ENCODE data around the gene C5orf15.

The C5orf15 gene

DNA sequence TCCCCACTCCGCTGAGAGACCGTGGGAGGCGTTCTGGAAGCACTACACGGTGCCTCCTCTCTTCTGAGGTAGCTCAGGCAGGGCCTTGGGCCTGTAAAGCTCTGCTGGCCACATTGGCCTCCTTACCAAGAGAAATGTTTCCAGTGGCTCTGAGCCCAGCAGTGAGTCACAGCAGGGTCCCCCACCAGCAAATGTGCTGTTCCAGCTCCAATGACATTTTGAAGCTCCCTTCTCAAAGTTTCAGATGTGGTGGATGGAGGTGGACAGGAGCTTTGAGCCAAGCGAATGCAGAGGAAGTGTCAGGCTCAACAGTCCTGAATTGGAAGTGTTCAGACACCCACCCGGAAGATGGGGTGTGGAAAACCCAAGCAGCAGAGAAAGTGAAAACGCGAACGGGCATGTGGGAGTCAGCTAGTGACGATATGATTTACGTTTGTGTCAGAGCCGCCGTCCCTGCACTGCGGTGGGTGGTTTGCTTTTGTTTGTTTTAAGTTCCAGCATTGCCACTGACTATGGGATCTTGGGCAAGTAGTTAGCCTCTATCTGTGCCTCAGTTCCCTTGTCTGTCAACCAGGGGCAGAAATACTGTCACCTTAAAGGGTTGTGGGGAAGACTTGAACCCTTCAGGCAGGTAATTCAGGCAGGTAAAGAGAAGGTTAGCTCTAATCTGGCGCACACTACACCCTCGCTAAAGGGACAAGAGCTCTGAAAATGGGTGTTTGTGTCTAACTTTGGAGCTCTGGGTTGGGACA, 38.2 kb downstream of the C5orf15 start:
- TF ChIP-seq, protein P1, sequence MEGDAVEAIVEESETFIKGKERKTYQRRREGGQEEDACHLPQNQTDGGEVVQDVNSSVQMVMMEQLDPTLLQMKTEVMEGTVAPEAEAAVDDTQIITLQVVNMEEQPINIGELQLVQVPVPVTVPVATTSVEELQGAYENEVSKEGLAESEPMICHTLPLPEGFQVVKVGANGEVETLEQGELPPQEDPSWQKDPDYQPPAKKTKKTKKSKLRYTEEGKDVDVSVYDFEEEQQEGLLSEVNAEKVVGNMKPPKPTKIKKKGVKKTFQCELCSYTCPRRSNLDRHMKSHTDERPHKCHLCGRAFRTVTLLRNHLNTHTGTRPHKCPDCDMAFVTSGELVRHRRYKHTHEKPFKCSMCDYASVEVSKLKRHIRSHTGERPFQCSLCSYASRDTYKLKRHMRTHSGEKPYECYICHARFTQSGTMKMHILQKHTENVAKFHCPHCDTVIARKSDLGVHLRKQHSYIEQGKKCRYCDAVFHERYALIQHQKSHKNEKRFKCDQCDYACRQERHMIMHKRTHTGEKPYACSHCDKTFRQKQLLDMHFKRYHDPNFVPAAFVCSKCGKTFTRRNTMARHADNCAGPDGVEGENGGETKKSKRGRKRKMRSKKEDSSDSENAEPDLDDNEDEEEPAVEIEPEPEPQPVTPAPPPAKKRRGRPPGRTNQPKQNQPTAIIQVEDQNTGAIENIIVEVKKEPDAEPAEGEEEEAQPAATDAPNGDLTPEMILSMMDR (conservative IDR thresholded peaks at IDR 0.05), result no peak
- TF ChIP-seq ZFX (IDR thresholded peaks at IDR 0.05), result no peak
- H3K27ac ChIP-seq, result no peak overlapping the region

DNA sequence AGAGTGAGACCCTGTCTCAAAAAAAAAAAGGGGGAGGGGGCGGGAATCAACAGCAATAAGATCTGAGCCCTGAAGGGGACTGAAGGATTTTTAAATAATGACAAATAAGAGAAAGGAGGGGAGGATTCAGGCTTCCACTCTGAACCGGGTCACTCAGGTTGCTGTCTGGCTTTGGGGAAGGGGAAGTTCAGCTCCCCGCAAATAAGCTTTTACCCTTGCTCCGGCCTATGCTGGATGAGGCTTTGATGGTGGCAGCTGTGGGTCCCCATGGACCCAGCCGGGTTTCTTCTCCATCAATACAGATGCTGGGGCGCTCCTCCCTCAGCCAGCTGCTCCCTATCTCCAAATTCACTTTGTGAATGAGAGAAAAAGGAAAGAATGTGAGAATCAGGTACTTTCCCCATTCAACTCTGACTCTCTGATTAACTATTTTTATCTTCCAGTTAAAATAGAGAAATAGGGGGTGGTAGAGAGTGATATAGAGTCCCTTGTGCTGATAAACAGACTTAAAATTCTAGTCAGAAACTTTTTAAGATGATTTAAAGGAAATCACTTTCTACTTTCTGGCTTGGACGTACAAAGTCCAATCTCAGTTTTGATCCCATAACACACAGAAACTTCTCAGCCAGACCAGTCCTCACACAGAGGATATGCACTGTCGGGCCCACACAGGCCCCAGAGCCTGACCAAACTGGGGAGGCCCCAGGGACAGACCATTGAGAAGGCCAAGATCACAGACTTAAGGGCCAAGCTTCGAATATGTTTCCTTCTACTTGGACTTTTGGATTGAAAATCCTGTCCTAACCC, 39.6 kb downstream of the C5orf15 start:
- TF ChIP-seq ZFX (IDR thresholded peaks at IDR 0.05), result no peak
- TF ChIP-seq, protein P1 (conservative IDR thresholded peaks at IDR 0.05), result no peak
- H3K27ac ChIP-seq, result no peak overlapping the region

GRCh38 chr5:133927300-133928180, 40.9 kb downstream of the C5orf15 start:
- no peak overlapping the region for H3K27ac ChIP-seq
- no peak for TF ChIP-seq ZFX (IDR thresholded peaks at IDR 0.05)
- TF ChIP-seq, protein P1 (conservative IDR thresholded peaks at IDR 0.05), result no peak

DNA sequence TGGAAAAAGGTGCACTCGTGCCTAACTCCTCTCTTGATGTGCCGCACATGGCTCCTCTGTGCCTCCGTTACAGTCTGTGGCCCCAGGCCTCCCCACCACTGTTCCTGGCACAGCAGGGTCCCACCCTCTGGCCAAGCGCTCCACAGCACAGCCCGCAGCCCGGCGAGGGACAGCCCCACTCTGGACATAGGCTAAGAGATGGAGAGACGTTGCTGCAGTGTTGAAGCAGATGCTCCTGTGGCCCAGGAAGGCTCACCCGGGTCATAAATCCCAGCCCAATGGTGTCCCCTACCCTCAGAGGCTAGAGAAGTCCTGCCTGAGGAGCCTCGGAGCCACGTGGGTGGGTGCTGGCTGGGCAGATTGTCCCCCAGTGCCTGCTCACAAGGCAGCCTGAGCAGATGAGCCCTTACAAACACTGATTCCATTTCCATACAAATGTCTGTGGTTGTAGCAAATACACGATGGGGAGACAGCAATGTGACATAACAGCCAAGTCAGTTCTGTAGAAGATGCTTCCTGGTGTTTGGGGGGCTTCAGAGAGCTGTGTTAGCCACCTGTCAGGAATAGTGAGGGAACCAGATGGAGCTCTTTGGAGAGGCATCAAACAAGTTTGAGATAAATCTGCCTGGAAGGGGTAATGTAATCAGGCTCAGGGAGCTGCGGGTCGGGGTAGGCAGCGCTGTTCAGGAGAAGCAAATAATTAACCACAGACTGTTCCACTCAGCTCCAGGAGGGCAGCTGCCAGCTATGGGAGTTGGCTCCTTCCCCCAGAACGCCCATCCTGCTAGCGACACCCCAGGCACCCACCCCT, 41.7 kb downstream of the C5orf15 start:
- TF ChIP-seq, protein P1 (conservative IDR thresholded peaks at IDR 0.05), result no peak
- no peak for TF ChIP-seq ZFX (IDR thresholded peaks at IDR 0.05)
- no peak overlapping the region for H3K27ac ChIP-seq

- no peak overlapping the region for H3K27ac ChIP-seq
- TF ChIP-seq, protein P1 (conservative IDR thresholded peaks at IDR 0.05), result no peak
- no peak for TF ChIP-seq ZFX (IDR thresholded peaks at IDR 0.05)
Observed at GRCh38 chr5:133925866-133926488, 42.4 kb downstream of the C5orf15 start.

DNA sequence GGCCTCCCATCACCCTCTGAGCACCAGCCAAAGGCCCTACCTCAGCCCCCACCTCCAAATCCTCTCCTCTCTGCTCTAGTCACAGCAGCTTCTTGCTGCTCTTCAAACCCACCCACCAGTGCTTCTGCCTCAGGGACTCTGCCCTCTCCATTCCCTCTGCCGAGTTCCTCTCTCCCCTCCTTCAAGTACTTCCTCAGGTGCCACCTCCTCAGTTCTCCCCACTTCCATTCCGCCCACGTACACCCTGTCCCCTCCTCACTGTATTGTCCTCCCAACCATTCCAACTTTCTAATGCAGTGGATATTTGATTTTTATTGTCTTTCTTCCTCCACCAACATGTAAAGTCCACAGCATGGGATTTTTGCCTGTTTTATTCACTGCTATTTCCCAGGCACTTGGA, 43.2 kb downstream of the C5orf15 start:
- no peak overlapping the region for H3K27ac ChIP-seq
- TF ChIP-seq, protein P1 (conservative IDR thresholded peaks at IDR 0.05), result no peak
- TF ChIP-seq ZFX (IDR thresholded peaks at IDR 0.05), result no peak
